H9 (cell line): ENCODE data around the gene SLC6A3. TPM values are rescaled to one million over a fixed set of nuclear protein-coding genes. Genes with fewer than 3 reads are reported as not detected.
"Not testable (repeated sequence)": the region's sequence is repeated elsewhere in the genome, so short reads cannot be mapped to it uniquely, and the experiment has no call there.

Experiments used
- DNase-seq: peaks from one replicate; pipeline ENCODE4 v3.0.0-alpha.2; 2017
- H2AFZ ChIP-seq: one replicate; pipeline ENCODE4 v1.6.1; 2013; ENCODE audit warnings: mild to moderate bottlenecking, low read length, control low read depth, moderate library complexity
- H2AK5ac ChIP-seq: 2 replicates; pipeline ENCODE4 v1.6.1; 2013; ENCODE audit warnings: low read length, control low read depth, mixed read lengths; ENCODE audit not compliant: insufficient read length
- H2BK120ac ChIP-seq: one replicate; pipeline ENCODE4 v1.6.1; 2013; ENCODE audit warnings: low read depth, mild to moderate bottlenecking, low read length, control low read depth, inconsistent platforms; ENCODE audit not compliant: poor library complexity, severe bottlenecking
- H2BK12ac ChIP-seq: 2 replicates; pipeline ENCODE4 v1.6.1; 2013; ENCODE audit warnings: low read length, control low read depth, mixed read lengths, low read depth; ENCODE audit not compliant: insufficient read length
- H2BK15ac ChIP-seq: 2 replicates; pipeline ENCODE4 v1.6.1; 2013; ENCODE audit warnings: low read depth, low read length, control low read depth
- H2BK20ac ChIP-seq: one replicate; pipeline ENCODE4 v1.6.1; 2013; ENCODE audit warnings: low read depth, mild to moderate bottlenecking, low read length, control low read depth, inconsistent platforms; ENCODE audit not compliant: poor library complexity, severe bottlenecking
- H2BK5ac ChIP-seq: 2 replicates; pipeline ENCODE4 v1.6.1; 2013; ENCODE audit warnings: low read length, control low read depth, mixed read lengths; ENCODE audit not compliant: insufficient read length
- H3K14ac ChIP-seq: 2 replicates; pipeline ENCODE4 v1.6.1; 2013; ENCODE audit warnings: low read length, control low read depth; ENCODE audit not compliant: insufficient read depth
- H3K18ac ChIP-seq: 2 replicates; pipeline ENCODE4 v1.6.1; 2013; ENCODE audit warnings: low read depth, mild to moderate bottlenecking, mixed read lengths, low read length, control low read depth; ENCODE audit not compliant: insufficient read length
- H3K23ac ChIP-seq: 2 replicates; pipeline ENCODE4 v1.6.1; 2013; ENCODE audit warnings: low read length, control low read depth, mixed read lengths, low read depth; ENCODE audit not compliant: insufficient read length
- H3K23me2 ChIP-seq: 2 replicates; pipeline ENCODE4 v1.6.1; 2013; ENCODE audit warnings: low read depth, mild to moderate bottlenecking, mixed read lengths, low read length, control low read depth; ENCODE audit not compliant: insufficient read length, poor library complexity, severe bottlenecking
- H3K27ac ChIP-seq: 2 replicates; pipeline ENCODE4 v1.5.1; 2013; ENCODE audit warnings: low read length, control low read depth, mixed read lengths, low read depth; ENCODE audit not compliant: insufficient read length
- H3K27me3 ChIP-seq: 2 replicates; pipeline ENCODE4 v1.6.1; 2013; ENCODE audit warnings: low read length, control low read depth, inconsistent platforms; ENCODE audit not compliant: insufficient read depth
- H3K4ac ChIP-seq: 2 replicates; pipeline ENCODE4 v1.6.1; 2013; ENCODE audit warnings: low read depth, mild to moderate bottlenecking, control low read depth, inconsistent platforms, low read length, moderate library complexity
- H3K4me1 ChIP-seq: 2 replicates; pipeline ENCODE4 v1.6.1; 2013; ENCODE audit warnings: low read length, control low read depth, inconsistent platforms; ENCODE audit not compliant: insufficient read depth
- H3K4me2 ChIP-seq: 2 replicates; pipeline ENCODE4 v1.6.1; 2013; ENCODE audit warnings: low read length, control low read depth, mixed read lengths; ENCODE audit not compliant: insufficient read length, insufficient read depth
- H3K56ac ChIP-seq: 2 replicates; pipeline ENCODE4 v1.6.1; 2013; ENCODE audit warnings: low read depth, mild to moderate bottlenecking, mixed read lengths, low read length, control low read depth; ENCODE audit not compliant: insufficient read length
- H3K79me1 ChIP-seq: 2 replicates; pipeline ENCODE4 v1.6.1; 2013; ENCODE audit warnings: low read depth, mild to moderate bottlenecking, moderate library complexity, low read length, control low read depth, inconsistent platforms; ENCODE audit not compliant: insufficient read depth, poor library complexity, severe bottlenecking
- H3K79me2 ChIP-seq: 2 replicates; pipeline ENCODE4 v1.6.1; 2013; ENCODE audit warnings: low read length, control low read depth, inconsistent platforms; ENCODE audit not compliant: insufficient read depth
- H3K9ac ChIP-seq: 2 replicates; pipeline ENCODE4 v1.6.1; 2013; ENCODE audit warnings: low read length, control low read depth, mixed read lengths; ENCODE audit not compliant: insufficient read length; ENCODE audit errors: extremely low read depth
- H3K9me3 ChIP-seq: one replicate; pipeline ENCODE4 v1.6.1; 2013; ENCODE audit warnings: low read depth, low read length, inconsistent platforms; ENCODE audit not compliant: control insufficient read depth
- H3T11ph ChIP-seq: one replicate; pipeline ENCODE4 v1.6.1; 2013; ENCODE audit warnings: mild to moderate bottlenecking, low read length, control low read depth, inconsistent platforms
- H4K20me1 ChIP-seq: one replicate; pipeline ENCODE4 v1.6.1; 2013; ENCODE audit not compliant: control insufficient read depth, insufficient read length, insufficient read depth
- H4K5ac ChIP-seq: 2 replicates; pipeline ENCODE4 v1.6.1; 2013; ENCODE audit warnings: low read depth, mild to moderate bottlenecking, mixed read lengths, low read length, control low read depth; ENCODE audit not compliant: insufficient read length
- H4K8ac ChIP-seq: replicated peaks from 2 replicates; pipeline ENCODE4 v1.6.1; 2013; ENCODE audit warnings: low read length, control low read depth, mixed read lengths, low read depth; ENCODE audit not compliant: insufficient read length
- H4K91ac ChIP-seq: 2 replicates; pipeline ENCODE4 v1.6.1; 2013; ENCODE audit warnings: low read depth, mild to moderate bottlenecking, moderate library complexity, mixed read lengths, low read length, control low read depth; ENCODE audit not compliant: insufficient read length
- H3K27ac Mint-ChIP-seq, 3 experiments: 2 replicates in 2 of 3; 3 replicates in 1 of 3; pipeline ENCODE4 v1.8.0; 2020 to 2021; ENCODE audit warnings: mixed read lengths in 3 of 3, mild to moderate bottlenecking in 1 of 3, moderate library complexity in 1 of 3
- H3K27me3 Mint-ChIP-seq: 2 replicates; pipeline ENCODE4 v1.8.0; 2021; ENCODE audit warnings: low read depth, mild to moderate bottlenecking, moderate library complexity, mixed read lengths
- H3K36me3 Mint-ChIP-seq, 3 experiments: 2 replicates in 2 of 3; 3 replicates in 1 of 3; pipeline ENCODE4 v1.8.0; 2020 to 2021; ENCODE audit warnings: low read depth in 3 of 3, mixed read lengths in 3 of 3; ENCODE audit not compliant: insufficient read depth in 1 of 3
- H3K4me1 Mint-ChIP-seq, 2 experiments: 2 replicates each; pipeline ENCODE4 v1.8.0; 2020; ENCODE audit warnings: mixed read lengths in 2 of 2
- H3K4me3 Mint-ChIP-seq, 2 experiments: 2 replicates in 1 of 2; 3 replicates in 1 of 2; pipeline ENCODE4 v1.8.0; 2020 to 2021; ENCODE audit warnings: mild to moderate bottlenecking in 2 of 2, mixed read lengths in 2 of 2, moderate library complexity in 1 of 2
- H3K9me3 Mint-ChIP-seq, 2 experiments: 2 replicates in 1 of 2; 3 replicates in 1 of 2; pipeline ENCODE4 v1.8.0; 2020; ENCODE audit warnings: mild to moderate bottlenecking in 2 of 2, mixed read lengths in 2 of 2, moderate library complexity in 1 of 2
- CTCF ChIP-seq: fragments of 200-600 bp; sonication (generic); conservative IDR thresholded peaks from 3 replicates; pipeline ENCODE4 v1.8.0; 2021; ENCODE audit warnings: antibody characterized with exemption, mild to moderate bottlenecking
- WGBS: extraction: QIAGEN DNeasy Blood & Tissue Kit; methylation state at CpG from one replicate; pipeline ENCODE4 v1.1.7; 2013; ENCODE audit warnings: missing lambda C conversion rate, low lambda C conversion rate, mixed read lengths; ENCODE audit not compliant: insufficient read length; ENCODE audit errors: extremely low coverage; 5-methylcytosine and 5-hydroxymethylcytosine counted together
- total RNA-seq: library from RNA; stranded (reverse); gene quantifications from 2 replicates; pipeline ENCODE4 v1.2.1, GENCODE V29; 2021

The SLC6A3 gene
- total RNA-seq, 1 experiment from 2014 or later: 0.61 TPM

GRCh38 chr5:1460054-1460682 is 14.9 kb upstream of the SLC6A3 start:
- no CpG with 5 or more reads among the region's 16 CpGs for WGBS

GRCh38 chr5:1459435-1459834 is 14.2 kb upstream of the SLC6A3 start:
- not testable (repeated sequence) for H3K4me1 ChIP-seq, H3T11ph ChIP-seq, H4K5ac ChIP-seq, H2AFZ ChIP-seq, H3K14ac ChIP-seq, H4K8ac ChIP-seq, H3K27me3 ChIP-seq, H3K18ac ChIP-seq, H3K27ac ChIP-seq, H3K4me1 Mint-ChIP-seq, H2BK20ac ChIP-seq, H3K23ac ChIP-seq, H2BK15ac ChIP-seq, DNase-seq, H3K9ac ChIP-seq, H3K4me3 Mint-ChIP-seq, H2BK120ac ChIP-seq, H2BK5ac ChIP-seq, H2BK12ac ChIP-seq, H3K4me2 ChIP-seq, H3K79me1 ChIP-seq, H3K4ac ChIP-seq, H4K91ac ChIP-seq, H2AK5ac ChIP-seq, H3K56ac ChIP-seq, H4K20me1 ChIP-seq, H3K23me2 ChIP-seq, H3K79me2 ChIP-seq
- H3K9me3 ChIP-seq: peaks cover 41% of the 10 kb centered on the region
- peaks cover 14% of the 10 kb centered on the region for H3K27me3 Mint-ChIP-seq
- peaks cover 68 to 82% (median 79%) of the 10 kb centered on the region in 3 experiments for H3K36me3 Mint-ChIP-seq
- peaks cover 38 to 54% of the 10 kb centered on the region in 2 experiments for H3K9me3 Mint-ChIP-seq
- no CpG with 5 or more reads among the region's 2 CpGs for WGBS
- peak overlapping the region in 1 of 3 experiments; percentile 73; a peak in 1 of 7 replicates for H3K27ac Mint-ChIP-seq

More at GRCh38 chr5:1460054-1460682, 14.9 kb upstream of the SLC6A3 start:
- Histone ChIP-seq H3K79me2 (no peaks in the 10 kb centered on the region), H4K91ac (no peak overlapping the region), H4K5ac (no peak overlapping the region), H4K20me1 (no peaks in the 10 kb centered on the region), H3K27ac (no peak overlapping the region), H2BK20ac (no peak overlapping the region), H2AK5ac (no peak overlapping the region), H3K18ac (no peak overlapping the region), H3K9ac (no peak overlapping the region), H3K4me1 (no peaks in the 10 kb centered on the region), H3K23ac (no peak overlapping the region), H2AFZ (no peak overlapping the region), H3T11ph (no peak overlapping the region), H3K23me2 (no peaks in the 10 kb centered on the region), H3K4ac (no peak overlapping the region), H2BK120ac (no peak overlapping the region), H3K9me3 (peaks cover 38% of the 10 kb centered on the region), H3K14ac (no peak overlapping the region), H4K8ac (no peak overlapping the region), H3K56ac (no peak overlapping the region), H2BK5ac (no peak overlapping the region), H3K4me2 (no peak overlapping the region), H3K27me3 (no peaks in the 10 kb centered on the region), H2BK15ac (no peak overlapping the region), H2BK12ac (no peak overlapping the region), H3K79me1 (no peaks in the 10 kb centered on the region)
- H3K27me3 Mint-ChIP-seq: peaks cover 7% of the 10 kb centered on the region
- no peak for DNase-seq
- TF ChIP-seq CTCF: no peak
- H3K9me3 Mint-ChIP-seq: peaks cover 34 to 54% of the 10 kb centered on the region in 2 experiments
- no peaks in the 10 kb centered on the region for H3K4me1 Mint-ChIP-seq
- peaks cover 73 to 88% (median 87%) of the 10 kb centered on the region in 3 experiments for H3K36me3 Mint-ChIP-seq
- no peak overlapping the region for H3K4me3 Mint-ChIP-seq
- H3K27ac Mint-ChIP-seq: peak overlapping the region in 1 of 3 experiments; percentile 73; a peak in 2 of 7 replicates
